ENCODE data around the gene UVSSA. TPM values are rescaled to one million over a fixed set of nuclear protein-coding genes. Genes with fewer than 3 reads are reported as not detected.

UVSSA gene
- total and polyA plus RNA-seq, 2 donors (not counting 1 experiment from before 2014, with no cell fraction given): 34.6 to 40.5 TPM

GRCh38 chr4:1379351-1379781 lies 32.4 kb downstream of the UVSSA start:
- intact Hi-C loops (cut with micrococcal nuclease): no loop called here
- Histone ChIP-seq H3K27ac (ENCODE audit: low read length in 2 of 2) (no peak overlapping the region), H3K79me2 (ENCODE audit: control insufficient read depth, insufficient read depth, low read length) (no peaks in the 10 kb centered on the region), H3K4me2 (replicated peaks; ENCODE audit: low read depth, low read length, poor library complexity, severe bottlenecking) (no peak overlapping the region), H3K27me3 (replicated peaks in 1 of 4; ENCODE audit: control extremely low read depth in 1 of 4, control insufficient read depth in 3 of 4, insufficient read depth in 4 of 4, low read length in 3 of 4) (no peaks in the 10 kb centered on the region), H4K20me1 (ENCODE audit: control insufficient read depth, insufficient read depth, low read length, poor library complexity, severe bottlenecking) (no peaks in the 10 kb centered on the region), H3K4me3 (ENCODE audit: control extremely low read depth in 1 of 5, extremely low read depth in 1 of 5, insufficient read depth in 1 of 5, low read depth in 2 of 5, low read length in 4 of 5) (no peak overlapping the region), H3K36me3 (replicated peaks in 1 of 2; ENCODE audit: control extremely low read depth in 1 of 2, control insufficient read depth in 1 of 2, extremely low read depth in 1 of 2, insufficient read depth in 2 of 2, low read length in 1 of 2) (peaks cover 0 to 3% of the 10 kb centered on the region in 2 experiments), H3K9me3 (ENCODE audit: control extremely low read depth in 1 of 3, control insufficient read depth in 2 of 3, insufficient read depth in 1 of 3, low read length in 2 of 3) (no peaks in the 10 kb centered on the region), H3K9ac (ENCODE audit: low read length) (no peak overlapping the region), H2AFZ (ENCODE audit: insufficient read depth, low read depth, low read length, poor library complexity, severe bottlenecking) (no peak overlapping the region), H3K4me1 (ENCODE audit: control insufficient read depth in 2 of 2, insufficient read depth in 2 of 2, low read length in 2 of 2) (no peaks in the 10 kb centered on the region)
- WGBS (ENCODE audit: insufficient coverage): 96% methylated on average over 18 of the region's 27 CpGs
- ChIA-PET POLR2A (no interaction called here), CTCF (no interaction called here)
- no peak overlapping the region for H3K4me3 Mint-ChIP-seq
- TF ChIP-seq CTCF (IDR thresholded peaks at IDR 0.05) (no peak), EZH2 (IDR thresholded peaks at IDR 0.05; ENCODE audit: borderline replicate concordance, insufficient read depth, low read depth, low read length, poor library complexity, severe bottlenecking) (no peak)
- H3K27ac Mint-ChIP-seq: no peak overlapping the region
- no peaks in the 10 kb centered on the region for H3K9me3 Mint-ChIP-seq (ENCODE audit: insufficient read depth)
- H3K4me1 Mint-ChIP-seq: no peaks in the 10 kb centered on the region
- no peak for DNase-seq
- no peak for ATAC-seq (ENCODE audit: low read depth)
- H3K27me3 Mint-ChIP-seq: no peaks in the 10 kb centered on the region

GRCh38 chr4:1379801-1380331 lies 32.9 kb downstream of the UVSSA start:
- H3K4me1 ChIP-seq (ENCODE audit: control insufficient read depth in 2 of 2, insufficient read depth in 2 of 2, low read length in 2 of 2): no peaks in the 10 kb centered on the region
- H3K9ac ChIP-seq (ENCODE audit: low read length): no peak overlapping the region
- DNase-seq (no peak), ATAC-seq (ENCODE audit: low read depth) (no peak)
- H3K27ac ChIP-seq (ENCODE audit: low read length in 2 of 2): no peak overlapping the region
- H3K4me1 Mint-ChIP-seq: no peaks in the 10 kb centered on the region
- no peaks in the 10 kb centered on the region for H3K9me3 Mint-ChIP-seq (ENCODE audit: insufficient read depth)
- H3K36me3 ChIP-seq (replicated peaks in 1 of 2; ENCODE audit: control extremely low read depth in 1 of 2, control insufficient read depth in 1 of 2, extremely low read depth in 1 of 2, insufficient read depth in 2 of 2, low read length in 1 of 2): peaks cover 0 to 3% of the 10 kb centered on the region in 2 experiments
- no peak for TF ChIP-seq EZH2 (IDR thresholded peaks at IDR 0.05; ENCODE audit: borderline replicate concordance, insufficient read depth, low read depth, low read length, poor library complexity, severe bottlenecking)
- no peak for TF ChIP-seq CTCF (IDR thresholded peaks at IDR 0.05)
- ChIA-PET CTCF (no interaction called here), POLR2A (no interaction called here)
- intact Hi-C loops (cut with micrococcal nuclease): no loop called here
- no peaks in the 10 kb centered on the region for H3K9me3 ChIP-seq (ENCODE audit: control extremely low read depth in 1 of 3, control insufficient read depth in 2 of 3, insufficient read depth in 1 of 3, low read length in 2 of 3)
- no peak overlapping the region for H3K27ac Mint-ChIP-seq
- no peaks in the 10 kb centered on the region for H4K20me1 ChIP-seq (ENCODE audit: control insufficient read depth, insufficient read depth, low read length, poor library complexity, severe bottlenecking)
- H3K27me3 Mint-ChIP-seq: no peaks in the 10 kb centered on the region
- no peak overlapping the region for H3K4me3 ChIP-seq (ENCODE audit: control extremely low read depth in 1 of 5, extremely low read depth in 1 of 5, insufficient read depth in 1 of 5, low read depth in 2 of 5, low read length in 4 of 5)
- WGBS (ENCODE audit: insufficient coverage): 91% methylated on average over 21 of the region's 31 CpGs
- H3K4me2 ChIP-seq (replicated peaks; ENCODE audit: low read depth, low read length, poor library complexity, severe bottlenecking): no peak overlapping the region
- H3K27me3 ChIP-seq (replicated peaks in 1 of 4; ENCODE audit: control extremely low read depth in 1 of 4, control insufficient read depth in 3 of 4, insufficient read depth in 4 of 4, low read length in 3 of 4): no peaks in the 10 kb centered on the region
- no peak overlapping the region for H2AFZ ChIP-seq (ENCODE audit: insufficient read depth, low read depth, low read length, poor library complexity, severe bottlenecking)
- no peaks in the 10 kb centered on the region for H3K79me2 ChIP-seq (ENCODE audit: control insufficient read depth, insufficient read depth, low read length)
- H3K4me3 Mint-ChIP-seq: no peak overlapping the region

All from B cell (primary cell).